ENCODE data around the gene MMP24OS. TPM values are rescaled to one million over a fixed set of nuclear protein-coding genes. Genes with fewer than 3 reads are reported as not detected.

MMP24OS gene
- total RNA-seq, 4 donors from 2014 or later, result 8.8 to 67.8 (median 18.1) TPM

DNA sequence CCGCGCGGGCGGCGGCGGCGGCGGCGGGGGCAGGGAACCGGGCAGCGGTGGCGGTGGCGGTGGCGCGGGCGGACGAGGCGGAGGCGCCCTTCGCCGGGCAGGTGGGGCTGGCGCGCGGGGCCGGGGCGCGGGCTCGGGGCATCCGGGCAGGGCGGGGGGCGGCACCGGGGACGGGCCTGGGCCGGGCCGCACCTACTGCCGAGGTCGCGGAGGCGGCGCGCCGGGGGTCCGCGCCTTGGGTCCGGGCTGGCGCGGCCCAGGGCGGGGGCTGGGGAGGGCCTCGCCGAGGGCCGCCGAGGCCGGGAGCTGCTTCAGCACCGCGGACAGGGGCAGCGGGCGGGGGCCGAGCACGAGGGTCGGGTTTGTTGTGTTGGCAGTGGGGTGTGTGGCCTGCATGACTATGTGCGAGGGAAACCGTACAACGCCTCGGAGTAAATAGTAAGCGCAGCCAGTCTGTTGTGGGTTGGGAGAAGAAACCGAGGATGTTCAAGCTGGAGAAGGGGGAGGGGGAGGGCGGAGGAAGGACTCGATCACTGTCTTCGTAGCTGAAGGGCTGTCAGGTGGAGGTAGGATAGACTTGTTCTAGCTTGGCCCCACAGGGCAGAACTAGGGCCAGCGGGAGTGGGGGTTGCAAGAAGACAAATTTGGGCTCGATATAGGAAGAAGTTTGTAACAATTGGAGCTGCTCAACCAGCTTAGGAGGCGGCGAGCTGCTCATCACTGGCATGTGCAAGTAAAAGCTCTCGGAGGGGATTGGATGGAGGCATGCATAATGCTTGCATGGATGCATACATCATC, 50.8 kb downstream of the MMP24OS start:
- Histone ChIP-seq H3K4me1 (peaks cover 0 to 4% of the 10 kb centered on the region in 2 donors), H3K9me3 (no peaks in the 10 kb centered on the region), H3K27me3 (peaks cover 0 to 3% of the 10 kb centered on the region in 2 donors), H3K4me3 (no peak overlapping the region), H3K27ac (no peak overlapping the region), H3K36me3 (no peaks in the 10 kb centered on the region)
- TF ChIP-seq POLR2A (IDR thresholded peaks at IDR 0.05) (no peak), CTCF (IDR thresholded peaks at IDR 0.05) (no peak)
- intact Hi-C loops (cut with DNase I; ENCODE audit: low total_unique reads), result no loop called here
- DNase-seq, result peak; percentile 26 to 43

Other genes with a start within 250 kb of the MMP24OS start
- gene TRPC4AP, start 185.3 kb downstream of the MMP24OS start, total RNA-seq, result 10 to 100 TPM; 20.0 to 77.5 (median 49.6) TPM
- gene EDEM2, start 130.8 kb downstream of the MMP24OS start, total RNA-seq, result 10 to 100 TPM in 3 of 4 donors, 1 to 10 TPM in 1; 2.6 to 18.5 (median 13.3) TPM
- 10 to 100 TPM; 40.2 to 96.2 (median 60.7) TPM for gene PROCR, start 106.0 kb downstream of the MMP24OS start, total RNA-seq
- gene MMP24, start 51.4 kb downstream of the MMP24OS start, total RNA-seq, result 1 to 10 TPM in 3 of 4 donors, under 1 TPM in 1; 0.51 to 2.6 (median 2.0) TPM
- gene EIF6, start 6.7 kb upstream of the MMP24OS start, total RNA-seq, result 10 to 100 TPM; 33.8 to 80.9 (median 66.8) TPM
- not detected for gene FAM83C, start 14.3 kb upstream of the MMP24OS start, total RNA-seq
- 10 to 100 TPM; 11.5 to 80.4 (median 52.8) TPM for gene UQCC1, start 133.9 kb upstream of the MMP24OS start, total RNA-seq
- 1 to 10 TPM in 1 of 4 donors, under 1 TPM in 1, not detected in 2; 0.37 to 1.9 TPM for gene GDF5, start 160.1 kb upstream of the MMP24OS start, total RNA-seq
- 10 to 100 TPM in 3 of 4 donors, 1 to 10 TPM in 1; 9.2 to 44.2 (median 41.5) TPM for gene CEP250, start 177.5 kb upstream of the MMP24OS start, total RNA-seq